HFFc6 (cell line): ENCODE results near the gene NUP85. TPM values are rescaled to one million over a fixed set of nuclear protein-coding genes. Genes with fewer than 3 reads are reported as not detected.

Experiments
- DNase-seq: peaks from one replicate; pipeline ENCODE4 v3.0.0-alpha.2; 2018
- H3K27ac Mint-ChIP-seq: 2 replicates; pipeline ENCODE4 v1.8.0; 2020; ENCODE audit warnings: mild to moderate bottlenecking, mixed read lengths
- H3K27me3 Mint-ChIP-seq: 2 replicates; pipeline ENCODE4 v1.8.0; 2021; ENCODE audit warnings: mild to moderate bottlenecking, moderate library complexity, mixed read lengths; ENCODE audit not compliant: insufficient read depth
- H3K36me3 Mint-ChIP-seq: 2 replicates; pipeline ENCODE4 v1.8.0; 2021; ENCODE audit warnings: low read depth, mixed read lengths
- H3K4me1 Mint-ChIP-seq: 2 replicates; pipeline ENCODE4 v1.8.0; 2020; ENCODE audit warnings: low read depth, mixed read lengths
- H3K4me3 Mint-ChIP-seq: 2 replicates; pipeline ENCODE4 v1.8.0; 2020; ENCODE audit warnings: mild to moderate bottlenecking, moderate library complexity, mixed read lengths
- H3K9me3 Mint-ChIP-seq: 2 replicates; pipeline ENCODE4 v1.8.0; 2020; ENCODE audit warnings: mild to moderate bottlenecking, mixed read lengths
- total RNA-seq, 6 experiments: library from RNA; stranded (reverse); fragmentation: NEBNext Ultra II Directional; extraction: Animal tissue kit (Norgen Biotek cat#: 25700); gene quantifications; 2 replicates in 1 of 6; 3 replicates in 5 of 6; pipeline ENCODE4 v1.2.3, GENCODE V29; 2021
- TF ChIP-seq, protein P1 (sequence below): fragments of 200-600 bp; sonication (generic); IDR thresholded peaks from 2 replicates; pipeline ENCODE4 v1.5.0; 2021; ENCODE audit warnings: antibody characterized with exemption, mild to moderate bottlenecking

NUP85 gene
- total RNA-seq, 6 experiments from 2014 or later: 38.0 to 47.8 (median 43.1) TPM

DNA sequence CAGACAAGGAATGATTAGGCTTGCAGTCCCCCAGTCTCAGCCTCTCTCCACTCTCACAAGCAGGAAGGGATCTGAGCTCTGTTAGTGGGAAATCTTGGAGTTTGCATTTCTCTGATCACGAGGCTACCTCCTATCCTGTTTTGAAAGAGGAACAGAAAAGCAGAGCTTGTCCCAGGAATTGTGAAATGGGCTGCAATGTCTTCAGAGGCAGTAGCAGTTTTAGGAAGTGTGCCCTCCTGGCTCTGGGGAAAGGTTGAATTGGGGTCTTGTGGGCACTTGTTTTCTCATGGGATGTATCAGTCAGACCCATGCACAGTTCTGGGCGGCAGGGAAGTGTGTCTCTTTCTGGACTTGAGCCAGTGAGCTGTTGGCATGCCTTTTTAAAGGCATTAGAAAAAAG, 22.8 kb downstream of the NUP85 start:
- H3K4me1 Mint-ChIP-seq: no peaks in the 10 kb centered on the region
- no peak overlapping the region for H3K27ac Mint-ChIP-seq
- no peaks in the 10 kb centered on the region for H3K9me3 Mint-ChIP-seq
- peaks cover 13% of the 10 kb centered on the region; the same call in 1 of the 2 replicates for H3K36me3 Mint-ChIP-seq
- H3K4me3 Mint-ChIP-seq: no peak overlapping the region
- no peak for DNase-seq
- TF ChIP-seq, protein P1, sequence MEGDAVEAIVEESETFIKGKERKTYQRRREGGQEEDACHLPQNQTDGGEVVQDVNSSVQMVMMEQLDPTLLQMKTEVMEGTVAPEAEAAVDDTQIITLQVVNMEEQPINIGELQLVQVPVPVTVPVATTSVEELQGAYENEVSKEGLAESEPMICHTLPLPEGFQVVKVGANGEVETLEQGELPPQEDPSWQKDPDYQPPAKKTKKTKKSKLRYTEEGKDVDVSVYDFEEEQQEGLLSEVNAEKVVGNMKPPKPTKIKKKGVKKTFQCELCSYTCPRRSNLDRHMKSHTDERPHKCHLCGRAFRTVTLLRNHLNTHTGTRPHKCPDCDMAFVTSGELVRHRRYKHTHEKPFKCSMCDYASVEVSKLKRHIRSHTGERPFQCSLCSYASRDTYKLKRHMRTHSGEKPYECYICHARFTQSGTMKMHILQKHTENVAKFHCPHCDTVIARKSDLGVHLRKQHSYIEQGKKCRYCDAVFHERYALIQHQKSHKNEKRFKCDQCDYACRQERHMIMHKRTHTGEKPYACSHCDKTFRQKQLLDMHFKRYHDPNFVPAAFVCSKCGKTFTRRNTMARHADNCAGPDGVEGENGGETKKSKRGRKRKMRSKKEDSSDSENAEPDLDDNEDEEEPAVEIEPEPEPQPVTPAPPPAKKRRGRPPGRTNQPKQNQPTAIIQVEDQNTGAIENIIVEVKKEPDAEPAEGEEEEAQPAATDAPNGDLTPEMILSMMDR: no peak
- H3K27me3 Mint-ChIP-seq: no peaks in the 10 kb centered on the region

- Mint-ChIP-seq H3K27me3 (no peaks in the 10 kb centered on the region), H3K9me3 (no peaks in the 10 kb centered on the region), H3K27ac (no peak overlapping the region), H3K36me3 (peaks cover 13% of the 10 kb centered on the region; the same call in 1 of the 2 replicates), H3K4me3 (no peak overlapping the region), H3K4me1 (no peaks in the 10 kb centered on the region)
- TF ChIP-seq, protein P1: no peak
- no peak for DNase-seq
Measured at GRCh38 chr17:75228847-75229246, 23.4 kb downstream of the NUP85 start.

- Mint-ChIP-seq H3K27me3 (peaks cover 2% of the 10 kb centered on the region), H3K4me3 (no peak overlapping the region), H3K36me3 (peaks cover 22% of the 10 kb centered on the region), H3K27ac (no peak overlapping the region), H3K9me3 (no peaks in the 10 kb centered on the region), H3K4me1 (no peaks in the 10 kb centered on the region)
- TF ChIP-seq, protein P1: no peak
- no peak for DNase-seq
Measured at GRCh38 chr17:75231071-75231470, 25.6 kb downstream of the NUP85 start.

GRCh38 chr17:75231741-75232464, 26.4 kb downstream of the NUP85 start:
- Mint-ChIP-seq H3K9me3 (no peaks in the 10 kb centered on the region), H3K27ac (no peak overlapping the region), H3K4me3 (no peak overlapping the region), H3K27me3 (peaks cover 2% of the 10 kb centered on the region), H3K36me3 (peaks cover 28% of the 10 kb centered on the region), H3K4me1 (no peaks in the 10 kb centered on the region)
- no peak for DNase-seq
- TF ChIP-seq, protein P1: no peak

DNA sequence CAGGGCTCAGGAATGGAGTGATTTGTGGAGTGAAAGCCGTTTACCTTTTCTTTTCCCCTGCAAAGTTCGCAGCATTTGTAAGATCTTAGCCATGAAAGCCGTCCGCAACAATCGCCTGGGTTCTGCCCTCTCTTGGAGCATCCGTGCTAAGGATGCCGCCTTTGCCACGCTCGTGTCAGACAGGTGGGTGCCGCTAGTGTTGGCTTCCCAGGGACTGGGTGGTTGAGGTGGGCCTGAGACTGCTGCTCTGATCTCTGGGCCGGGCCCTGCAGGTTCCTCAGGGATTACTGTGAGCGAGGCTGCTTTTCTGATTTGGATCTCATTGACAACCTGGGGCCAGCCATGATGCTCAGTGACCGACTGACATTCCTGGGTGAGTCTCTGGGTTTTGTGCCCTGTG, 27.3 kb downstream of the NUP85 start:
- peaks cover 28% of the 10 kb centered on the region for H3K36me3 Mint-ChIP-seq
- DNase-seq: no peak
- TF ChIP-seq, protein P1: no peak

More for the DNA sequence above, 27.3 kb downstream of the NUP85 start:
- Mint-ChIP-seq H3K9me3 (no peaks in the 10 kb centered on the region), H3K27ac (no peak overlapping the region), H3K4me1 (no peaks in the 10 kb centered on the region), H3K4me3 (no peak overlapping the region), H3K27me3 (peaks cover 2% of the 10 kb centered on the region)
